ENCODE data around the gene L1TD1. TPM values are rescaled to one million over a fixed set of nuclear protein-coding genes. Genes with fewer than 3 reads are reported as not detected.

The L1TD1 gene
- total RNA-seq, 1 experiment from 2014 or later, result 0.18 TPM

GRCh38 chr1:62237950-62238374 is 43.3 kb downstream of the L1TD1 start:
- Histone ChIP-seq H3K27ac (ENCODE audit: low read length) (no peak overlapping the region), H3K4me3 (ENCODE audit: low read depth in 2 of 2, low read length in 2 of 2) (no peak overlapping the region), H3K4me1 (ENCODE audit: control insufficient read depth, insufficient read depth, low read length) (peaks cover 2% of the 10 kb centered on the region; the same call in 1 of the 2 replicates), H3K9me3 (ENCODE audit: control insufficient read depth, insufficient read depth, low read depth, low read length) (no peaks in the 10 kb centered on the region), H3K36me3 (ENCODE audit: control insufficient read depth, insufficient read depth, low read length) (no peaks in the 10 kb centered on the region), H3K27me3 (ENCODE audit: control insufficient read depth, insufficient read depth, low read length) (no peaks in the 10 kb centered on the region)
- ChIA-PET POLR2A (no interaction called here), CTCF (no interaction called here)
- in situ Hi-C loops (cut with HindIII; ENCODE audit: low pct_unique_long_range_greater_than_20kb, low sequenced_read_pairs), result no loop called here
- ATAC-seq (0 out of 2 replicates have a peak, but pooled peaks have one; percentile 30), DNase-seq (ENCODE audit: low read depth, low spot score) (no peak)
- TF ChIP-seq POLR2AphosphoS5 (IDR thresholded peaks at IDR 0.05; ENCODE audit: low read depth, low read length) (no peak), REST (IDR thresholded peaks at IDR 0.05; ENCODE audit: insufficient read depth in 1 of 2, low read depth in 2 of 2, low read length in 1 of 2) (no peak), TCF7L2 (IDR thresholded peaks at IDR 0.05; ENCODE audit: low read depth, low read length) (0 out of 2 replicates have a peak, but pooled peaks have one; percentile 14)
- intact Hi-C loops (cut with micrococcal nuclease; ENCODE audit: unreplicated experiment), result no loop called here
- BruUV-seq (replicated peaks), result no TSS peak

- CTCF ChIA-PET, result no interaction called here
Measured at GRCh38 chr1:62238507-62238906, 43.9 kb downstream of the L1TD1 start.

More at GRCh38 chr1:62238507-62238906, 43.9 kb downstream of the L1TD1 start:
- no peak for TF ChIP-seq POLR2AphosphoS5 (IDR thresholded peaks at IDR 0.05; ENCODE audit: low read depth, low read length)
- TF ChIP-seq CTCF (IDR thresholded peaks at IDR 0.05), result no peak
- no peak for TF ChIP-seq SIN3A (IDR thresholded peaks at IDR 0.05; ENCODE audit: borderline replicate concordance, insufficient read depth, low read depth, low read length)
- TF ChIP-seq TCF7L2 (IDR thresholded peaks at IDR 0.05; ENCODE audit: low read depth, low read length), result no peak
- TF ChIP-seq REST (IDR thresholded peaks at IDR 0.05; ENCODE audit: insufficient read depth in 1 of 2, low read depth in 2 of 2, low read length in 1 of 2), result no peak
- POLR2A ChIA-PET, result interaction anchor here (0.7 kb wide), 1 partner anchor 15 kb away, joined by 3 read pairs; no protein-coding TSS in a partner anchor
- in situ Hi-C loops (cut with HindIII; ENCODE audit: low pct_unique_long_range_greater_than_20kb, low sequenced_read_pairs) (no loop called here), intact Hi-C loops (cut with micrococcal nuclease; ENCODE audit: unreplicated experiment) (no loop called here)
- Histone ChIP-seq H3K36me3 (ENCODE audit: control insufficient read depth, insufficient read depth, low read length) (no peaks in the 10 kb centered on the region), H3K27ac (ENCODE audit: low read length) (no peak overlapping the region), H3K9me3 (ENCODE audit: control insufficient read depth, insufficient read depth, low read depth, low read length) (no peaks in the 10 kb centered on the region), H3K27me3 (ENCODE audit: control insufficient read depth, insufficient read depth, low read length) (no peaks in the 10 kb centered on the region), H3K4me3 (ENCODE audit: low read depth in 2 of 2, low read length in 2 of 2) (no peak overlapping the region), H3K4me1 (ENCODE audit: control insufficient read depth, insufficient read depth, low read length) (peaks cover 2% of the 10 kb centered on the region; the same call in 1 of the 2 replicates)
- no peak for DNase-seq (ENCODE audit: low read depth, low spot score)
- no TSS peak for BruUV-seq (replicated peaks)
- ATAC-seq, result no peak

Measured in Panc1 (cell line).